Measurements from ENCODE around the gene ZNF638. TPM values are rescaled to one million over a fixed set of nuclear protein-coding genes. Genes with fewer than 3 reads are reported as not detected.

Gene ZNF638
- total and polyA plus RNA-seq, 9 of the 15 experiments (the other 6 are each of a cell fraction or from before 2014, with no cell fraction given), result 53.3 to 165 (median 98.8) TPM

GRCh38 chr2:71337776-71338175 lies 6.2 kb downstream of the ZNF638 start:
- Histone ChIP-seq H3K27me3 (ENCODE audit: control insufficient read depth in 2 of 2, insufficient read depth in 2 of 2, low read length in 2 of 2) (no peaks in the 10 kb centered on the region), H3K9me3 (replicated peaks; ENCODE audit: control insufficient read depth, insufficient read depth, low read depth, low read length) (no peaks in the 10 kb centered on the region), H3K79me2 (ENCODE audit: control insufficient read depth, insufficient read depth, low read length) (peaks cover 99% of the 10 kb centered on the region), H2AFZ (ENCODE audit: low read depth, low read length) (no peak overlapping the region), H3K9ac (ENCODE audit: insufficient read depth in 1 of 2, low read depth in 2 of 2, low read length in 2 of 2) (no peak overlapping the region), H3K4me2 (ENCODE audit: insufficient read depth, low read length) (no peak overlapping the region), H3K27ac (ENCODE audit: extremely low read depth, low read depth, low read length) (no peak overlapping the region), H3K9me1 (ENCODE audit: control insufficient read depth, insufficient read depth, low read length) (no peaks in the 10 kb centered on the region), H3K4me3 (no peak overlapping the region), H4K20me1 (replicated peaks; ENCODE audit: control insufficient read depth, insufficient read depth, low read length) (peaks cover 19% of the 10 kb centered on the region), H3K4me1 (replicated peaks in 1 of 2; ENCODE audit: control insufficient read depth in 2 of 2, insufficient read depth in 2 of 2, low read length in 2 of 2) (peaks cover 4 to 18% of the 10 kb centered on the region in 2 experiments; a peak in 3 of 5 replicates), H3K36me3 (ENCODE audit: control insufficient read depth, insufficient read depth, low read length) (peaks cover 62% of the 10 kb centered on the region)
- DNase-seq (ENCODE audit: extremely low read depth in 1 of 4, low spot score in 3 of 4), result no peak
- WGBS (ENCODE audit: insufficient coverage, low coverage, missing lambda C conversion rate), result 58% methylated on average over 2 of the region's 2 CpGs
- in situ Hi-C loops (cut with MboI), result no loop called here
- TF ChIP-seq ATF2 (CRISPR knock-in tag; IDR thresholded peaks at IDR 0.05) (no peak), NFE2 (IDR thresholded peaks at IDR 0.05; ENCODE audit: low read depth) (no peak)
- FAIRE-seq, result no peak
- no peak for ATAC-seq
- intact Hi-C loops (cut with micrococcal nuclease), result no loop called here
- POLR2A ChIA-PET, result no interaction called here
- CTCF ChIA-PET (ENCODE audit: low intra/inter-chr PET ratio), result no interaction called here
- no TSS peak for BruUV-seq (replicated peaks)

GRCh38 chr2:71339685-71340084 lies 8.1 kb downstream of the ZNF638 start:
- no TSS peak for BruUV-seq (replicated peaks)
- TF ChIP-seq ETS1 (conservative IDR thresholded peaks at IDR 0.05; ENCODE audit: control insufficient read depth, low read depth, low read length) (no peak), ATF3 (IDR thresholded peaks at IDR 0.05) (no peak), ATF3 (CRISPR knock-in tag; conservative IDR thresholded peaks at IDR 0.05) (no peak), BDP1 (IDR thresholded peaks at IDR 0.05; ENCODE audit: insufficient read depth, insufficient read length) (no peak), ZNF655 (CRISPR knock-in tag; IDR thresholded peaks at IDR 0.05) (no peak), SIN3A (IDR thresholded peaks at IDR 0.05; ENCODE audit: borderline replicate concordance in 2 of 2, control insufficient read depth in 1 of 2, low read depth in 2 of 2, low read length in 2 of 2) (no peak), MXI1 (IDR thresholded peaks at IDR 0.05; ENCODE audit: low read depth, low read length) (no peak), POLR2AphosphoS5 (IDR thresholded peaks at IDR 0.05; ENCODE audit: control insufficient read depth, insufficient read depth, low read depth, low read length) (no peak), KLF10 (CRISPR knock-in tag; IDR thresholded peaks at IDR 0.05) (no peak)

More at GRCh38 chr2:71339685-71340084, 8.1 kb downstream of the ZNF638 start:
- intact Hi-C loops (cut with micrococcal nuclease) (no loop called here), in situ Hi-C loops (cut with MboI) (no loop called here)
- Histone ChIP-seq H3K4me3 (no peak overlapping the region), H3K36me3 (ENCODE audit: control insufficient read depth, insufficient read depth, low read length) (peaks cover 52% of the 10 kb centered on the region; the same call in 2 of the 3 replicates), H3K9ac (ENCODE audit: insufficient read depth in 1 of 2, low read depth in 2 of 2, low read length in 2 of 2) (no peak overlapping the region), H3K27me3 (ENCODE audit: control insufficient read depth in 2 of 2, insufficient read depth in 2 of 2, low read length in 2 of 2) (no peaks in the 10 kb centered on the region), H3K4me1 (replicated peaks in 1 of 2; ENCODE audit: control insufficient read depth in 2 of 2, insufficient read depth in 2 of 2, low read length in 2 of 2) (peaks cover under 1 to 15% of the 10 kb centered on the region in 2 experiments; a peak in 3 of 5 replicates), H3K27ac (ENCODE audit: extremely low read depth, low read depth, low read length) (no peak overlapping the region), H3K79me2 (ENCODE audit: control insufficient read depth, insufficient read depth, low read length) (peaks cover 99% of the 10 kb centered on the region), H3K9me1 (ENCODE audit: control insufficient read depth, insufficient read depth, low read length) (no peaks in the 10 kb centered on the region), H3K4me2 (ENCODE audit: insufficient read depth, low read length) (peak overlapping the region; percentile 22; the same call in 1 of the 2 replicates), H3K9me3 (replicated peaks; ENCODE audit: control insufficient read depth, insufficient read depth, low read depth, low read length) (no peaks in the 10 kb centered on the region), H2AFZ (ENCODE audit: low read depth, low read length) (no peak overlapping the region), H4K20me1 (replicated peaks; ENCODE audit: control insufficient read depth, insufficient read depth, low read length) (peaks cover 19% of the 10 kb centered on the region)
- WGBS (ENCODE audit: insufficient coverage, low coverage, missing lambda C conversion rate), result 74% methylated on average over 2 of the region's 2 CpGs
- CTCF ChIA-PET (ENCODE audit: low intra/inter-chr PET ratio), result no interaction called here
- POLR2A ChIA-PET, result interaction anchor here (1.8 kb wide), 1 partner anchor 9 kb away, joined by 6 read pairs; the partner anchor contains the start of gene ZNF638
- ATAC-seq (0 out of 3 replicates have a peak, but pooled peaks have one; percentile 19), DNase-seq (ENCODE audit: extremely low read depth in 1 of 4, low spot score in 3 of 4) (no peak), FAIRE-seq (no peak)

All from K562 (cell line).